ENCODE data around the gene EPC2. TPM values are rescaled to one million over a fixed set of nuclear protein-coding genes. Genes with fewer than 3 reads are reported as not detected.

EPC2 gene
- total and polyA plus RNA-seq, 10 of the 15 experiments (the other 5 are each of a cell fraction or from before 2014, with no cell fraction given), result 2.0 to 16.5 (median 10.8) TPM

GRCh38 chr2:148742373-148742772 lies 97.8 kb downstream of the EPC2 start (continued):
- TF ChIP-seq NFYB (IDR thresholded peaks at IDR 0.05; ENCODE audit: insufficient read depth, low read depth, low read length) (no peak), HDAC2 (IDR thresholded peaks at IDR 0.05) (no peak), NR2C1 (IDR thresholded peaks at IDR 0.05) (no peak), RAD21 (IDR thresholded peaks at IDR 0.05; ENCODE audit: insufficient read depth, low read depth, low read length) (no peak), SKIL (IDR thresholded peaks at IDR 0.05; ENCODE audit: low read depth, poor library complexity, severe bottlenecking) (no peak), PML (IDR thresholded peaks at IDR 0.05; ENCODE audit: low read length) (no peak)

DNA sequence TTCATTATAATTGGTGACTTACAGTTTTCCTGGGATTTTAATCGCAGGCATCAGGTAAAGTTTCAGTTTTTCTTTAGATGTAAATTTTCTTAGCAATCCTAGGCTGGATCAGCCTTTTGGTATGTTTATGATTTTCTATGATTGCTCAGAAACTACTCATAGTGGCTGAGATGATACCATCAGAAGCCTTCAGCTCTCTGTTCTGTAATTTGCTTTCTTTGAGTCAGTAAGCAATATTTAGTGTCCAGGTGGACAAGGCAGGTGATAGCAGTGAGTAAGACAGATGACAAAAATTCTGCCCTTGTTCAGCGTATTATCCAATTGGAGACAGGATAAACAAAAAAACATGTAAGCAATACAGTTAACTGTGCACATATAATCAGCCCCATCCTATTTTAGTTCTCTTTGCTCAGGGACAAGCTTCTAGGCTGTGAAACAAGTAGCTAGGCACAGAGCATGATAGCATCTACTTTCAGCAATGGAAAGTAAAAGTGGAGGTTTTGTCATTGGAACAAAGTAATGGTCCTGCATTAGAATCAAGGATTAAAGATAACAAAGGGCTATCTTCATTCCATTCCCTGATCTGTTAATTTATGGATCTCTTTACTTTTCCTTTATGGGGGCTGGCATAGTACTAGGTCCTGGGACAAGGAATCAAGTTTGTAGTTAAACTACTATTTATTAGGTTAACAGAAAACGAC lies 100.8 kb downstream of the EPC2 start:
- in situ Hi-C loops (cut with MboI), result no loop called here
- no TSS peak for BruUV-seq (replicated peaks)
- peak; percentile 35 for ATAC-seq
- no peak for FAIRE-seq
- no peak overlapping the region for H3K4me3 ChIP-seq
- H3K4me1 ChIP-seq (ENCODE audit: control insufficient read depth, insufficient read depth, low read length), result no peaks in the 10 kb centered on the region
- no peak for DNase-seq (ENCODE audit: low read depth, low spot score)
- 98% methylated on average over 3 of the region's 3 CpGs for WGBS (ENCODE audit: insufficient coverage, insufficient replicate concordance, low lambda C conversion rate, missing lambda C conversion rate)
- POLR2A ChIA-PET, result no interaction called here
- no peaks in the 10 kb centered on the region for H3K79me2 ChIP-seq (ENCODE audit: control insufficient read depth, insufficient read depth, low read length)
- H3K27me3 ChIP-seq (replicated peaks in 1 of 2; ENCODE audit: control insufficient read depth in 2 of 2, insufficient read depth in 2 of 2, low read length in 1 of 2), result no peaks in the 10 kb centered on the region
- CTCF ChIA-PET, result interaction anchor here (1.2 kb wide), 1 partner anchor 11 kb away, joined by 4 read pairs; no protein-coding TSS in a partner anchor
- no peaks in the 10 kb centered on the region for H4K20me1 ChIP-seq (ENCODE audit: control insufficient read depth, insufficient read depth)
- intact Hi-C loops (cut with micrococcal nuclease; ENCODE audit: unreplicated experiment), result no loop called here
- SMC1A ChIA-PET (ENCODE audit: uncharacterized antibody, unreplicated experiment), result interaction anchor here (1.2 kb wide), 1 partner anchor 8 kb away, joined by 6 read pairs; no protein-coding TSS in a partner anchor
- H3K9ac ChIP-seq (ENCODE audit: control insufficient read depth, insufficient read depth, low read length), result no peak overlapping the region
- no peak overlapping the region for H3K27ac ChIP-seq (ENCODE audit: control insufficient read depth, insufficient read depth)
- H3K4me2 ChIP-seq (ENCODE audit: control insufficient read depth, insufficient read depth), result no peak overlapping the region
- H2AFZ ChIP-seq (ENCODE audit: control insufficient read depth, low read depth, low read length), result no peak overlapping the region
- no peak for TF ChIP-seq SIX5 (IDR thresholded peaks at IDR 0.05; ENCODE audit: low read depth, low read length, severe bottlenecking)
- TF ChIP-seq ZBED1 (IDR thresholded peaks at IDR 0.05; ENCODE audit: borderline replicate concordance), result no peak
- TF ChIP-seq SPI1 (IDR thresholded peaks at IDR 0.05; ENCODE audit: borderline replicate concordance, insufficient read depth, low read depth, low read length), result no peak
- TF ChIP-seq NKRF (conservative IDR thresholded peaks at IDR 0.05), result no peak
- no peak for TF ChIP-seq KDM1A (IDR thresholded peaks at IDR 0.05; ENCODE audit: borderline replicate concordance)
- no peak for TF ChIP-seq CHD4 (IDR thresholded peaks at IDR 0.05)
- TF ChIP-seq MYC (IDR thresholded peaks at IDR 0.05; ENCODE audit: insufficient read depth, insufficient read length, insufficient replicate concordance, low read length, severe bottlenecking), result no peak
- TF ChIP-seq LARP7 (IDR thresholded peaks at IDR 0.05), result no peak
- TF ChIP-seq BACH1 (IDR thresholded peaks at IDR 0.05; ENCODE audit: borderline replicate concordance), result no peak
- TF ChIP-seq SUPT20H (IDR thresholded peaks at IDR 0.05; ENCODE audit: borderline replicate concordance, control insufficient read depth, low read depth, low read length), result no peak
- no peak for TF ChIP-seq IRF4 (IDR thresholded peaks at IDR 0.05; ENCODE audit: low read depth, low read length)
- TF ChIP-seq SMAD1 (IDR thresholded peaks at IDR 0.05; ENCODE audit: low read depth, partially characterized antibody), result no peak
- TF ChIP-seq, protein P1, sequence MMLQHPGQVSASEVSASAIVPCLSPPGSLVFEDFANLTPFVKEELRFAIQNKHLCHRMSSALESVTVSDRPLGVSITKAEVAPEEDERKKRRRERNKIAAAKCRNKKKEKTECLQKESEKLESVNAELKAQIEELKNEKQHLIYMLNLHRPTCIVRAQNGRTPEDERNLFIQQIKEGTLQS (IDR thresholded peaks at IDR 0.05; ENCODE audit: borderline replicate concordance, extremely low read depth, low read depth, low read length), result no peak
- H3K9me3 ChIP-seq (replicated peaks; ENCODE audit: control insufficient read depth, insufficient read depth, low read length), result no peaks in the 10 kb centered on the region
- RAD21 ChIA-PET (ENCODE audit: unreplicated experiment), result no interaction called here
- no peaks in the 10 kb centered on the region for H3K36me3 ChIP-seq (ENCODE audit: control insufficient read depth in 2 of 2, insufficient read depth in 2 of 2, low read length in 1 of 2)
